GM12874 (cell line): ENCODE results near the gene LRIG2.

Experiments used
- TF ChIP-seq, protein P1 (sequence below): IDR thresholded peaks from 2 replicates; pipeline ENCODE4 v1.5.1; 2011; ENCODE audit warnings: low read depth, mild to moderate bottlenecking, control low read depth, low read length, moderate library complexity; ENCODE audit not compliant: insufficient read depth

Gene LRIG2

DNA sequence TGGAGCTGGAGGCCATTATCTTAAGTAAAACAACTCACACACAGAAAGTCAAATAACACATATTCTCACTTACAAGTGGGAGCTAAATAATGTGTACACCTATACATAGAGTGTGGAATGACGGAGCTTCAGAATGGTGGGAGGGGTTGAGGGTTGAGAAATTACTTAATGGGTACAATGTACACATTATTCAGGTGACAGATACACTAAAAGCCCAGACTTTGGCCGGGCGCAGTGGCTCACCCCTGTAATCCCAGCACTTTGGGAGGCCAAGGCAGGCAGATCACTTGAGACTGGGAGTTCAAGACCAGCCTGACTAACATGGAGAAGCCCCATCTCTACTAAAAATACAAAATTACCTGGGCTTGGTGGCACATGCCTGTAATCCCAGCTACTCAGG lies 24.9 kb upstream of the LRIG2 start:
- TF ChIP-seq, protein P1, sequence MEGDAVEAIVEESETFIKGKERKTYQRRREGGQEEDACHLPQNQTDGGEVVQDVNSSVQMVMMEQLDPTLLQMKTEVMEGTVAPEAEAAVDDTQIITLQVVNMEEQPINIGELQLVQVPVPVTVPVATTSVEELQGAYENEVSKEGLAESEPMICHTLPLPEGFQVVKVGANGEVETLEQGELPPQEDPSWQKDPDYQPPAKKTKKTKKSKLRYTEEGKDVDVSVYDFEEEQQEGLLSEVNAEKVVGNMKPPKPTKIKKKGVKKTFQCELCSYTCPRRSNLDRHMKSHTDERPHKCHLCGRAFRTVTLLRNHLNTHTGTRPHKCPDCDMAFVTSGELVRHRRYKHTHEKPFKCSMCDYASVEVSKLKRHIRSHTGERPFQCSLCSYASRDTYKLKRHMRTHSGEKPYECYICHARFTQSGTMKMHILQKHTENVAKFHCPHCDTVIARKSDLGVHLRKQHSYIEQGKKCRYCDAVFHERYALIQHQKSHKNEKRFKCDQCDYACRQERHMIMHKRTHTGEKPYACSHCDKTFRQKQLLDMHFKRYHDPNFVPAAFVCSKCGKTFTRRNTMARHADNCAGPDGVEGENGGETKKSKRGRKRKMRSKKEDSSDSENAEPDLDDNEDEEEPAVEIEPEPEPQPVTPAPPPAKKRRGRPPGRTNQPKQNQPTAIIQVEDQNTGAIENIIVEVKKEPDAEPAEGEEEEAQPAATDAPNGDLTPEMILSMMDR: no peak

DNA sequence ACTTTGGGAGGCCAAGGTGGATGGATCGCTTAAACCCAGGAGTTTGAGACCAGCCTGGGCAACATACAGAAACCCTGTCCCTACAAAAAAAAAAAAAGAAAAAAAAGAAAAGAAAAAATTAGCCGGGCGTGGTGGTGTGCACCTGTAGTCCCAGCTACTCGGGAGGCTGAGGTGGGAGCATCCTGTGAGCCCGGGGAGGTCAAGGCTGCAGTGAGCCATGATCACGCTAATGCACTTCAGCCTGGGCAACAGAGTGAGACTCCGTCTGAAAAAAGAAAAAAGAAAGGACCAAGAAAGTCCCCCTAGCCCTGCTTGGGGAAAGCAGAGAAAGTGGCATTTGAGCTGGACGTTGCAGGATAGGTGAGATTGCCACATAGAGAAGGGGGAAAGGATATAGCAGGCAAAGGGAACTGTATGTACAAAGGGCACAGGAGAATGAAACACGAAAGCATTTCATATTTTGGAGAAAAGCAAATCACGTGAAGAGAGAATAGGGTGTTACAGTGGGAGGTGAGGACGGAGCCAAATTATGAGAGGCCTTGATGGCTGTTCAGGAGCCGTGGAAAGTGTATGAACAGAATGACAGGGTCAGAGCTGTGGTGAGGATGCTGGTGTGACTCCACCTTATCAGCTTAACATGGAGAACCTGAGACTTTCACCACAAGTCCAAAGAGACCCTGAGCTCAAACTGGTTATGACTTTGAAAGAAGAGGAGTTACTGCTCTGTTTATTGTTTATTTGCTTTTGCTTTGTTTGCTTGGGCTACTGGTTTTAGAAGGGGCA lies 19.5 kb upstream of the LRIG2 start:
- TF ChIP-seq, protein P1: no peak

DNA sequence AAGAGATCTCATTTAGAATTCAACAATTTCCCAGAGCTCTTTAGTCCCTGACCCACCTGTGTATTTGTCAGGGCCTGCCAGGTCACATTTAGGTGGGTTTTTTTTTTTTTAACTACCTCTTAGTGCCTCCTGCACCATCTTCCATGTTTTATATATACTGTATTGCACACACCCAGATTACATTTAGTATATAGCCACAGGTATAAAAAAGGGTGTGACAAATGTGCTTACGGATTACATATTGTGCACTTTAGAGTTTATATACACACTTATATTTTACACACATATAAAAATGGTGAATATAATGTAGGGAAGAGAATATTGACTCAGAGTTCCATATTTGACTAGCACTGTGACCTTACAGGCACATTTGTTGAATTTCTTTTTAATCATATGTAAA lies 17.4 kb upstream of the LRIG2 start:
- TF ChIP-seq, protein P1: no peak

DNA sequence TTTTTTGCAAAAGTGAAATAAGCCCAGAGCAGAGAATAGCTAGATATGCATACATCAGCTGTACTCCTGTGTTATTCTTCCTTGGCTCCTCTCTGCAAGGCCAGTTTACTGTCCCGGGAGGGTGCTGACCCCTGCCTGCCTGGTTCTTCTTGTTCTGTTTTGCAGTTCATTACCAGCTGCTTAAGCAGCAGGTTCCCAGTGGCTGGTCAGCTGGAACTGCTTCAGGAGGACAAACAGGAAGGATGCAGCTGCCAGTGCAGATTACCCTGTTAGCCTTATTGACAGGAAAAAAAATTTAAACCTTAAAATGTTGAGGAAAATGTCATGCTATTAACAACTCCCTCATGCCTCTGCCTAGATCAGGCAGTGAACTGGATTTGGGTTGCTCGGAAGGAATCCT lies 16.0 kb upstream of the LRIG2 start:
- TF ChIP-seq, protein P1: no peak

DNA sequence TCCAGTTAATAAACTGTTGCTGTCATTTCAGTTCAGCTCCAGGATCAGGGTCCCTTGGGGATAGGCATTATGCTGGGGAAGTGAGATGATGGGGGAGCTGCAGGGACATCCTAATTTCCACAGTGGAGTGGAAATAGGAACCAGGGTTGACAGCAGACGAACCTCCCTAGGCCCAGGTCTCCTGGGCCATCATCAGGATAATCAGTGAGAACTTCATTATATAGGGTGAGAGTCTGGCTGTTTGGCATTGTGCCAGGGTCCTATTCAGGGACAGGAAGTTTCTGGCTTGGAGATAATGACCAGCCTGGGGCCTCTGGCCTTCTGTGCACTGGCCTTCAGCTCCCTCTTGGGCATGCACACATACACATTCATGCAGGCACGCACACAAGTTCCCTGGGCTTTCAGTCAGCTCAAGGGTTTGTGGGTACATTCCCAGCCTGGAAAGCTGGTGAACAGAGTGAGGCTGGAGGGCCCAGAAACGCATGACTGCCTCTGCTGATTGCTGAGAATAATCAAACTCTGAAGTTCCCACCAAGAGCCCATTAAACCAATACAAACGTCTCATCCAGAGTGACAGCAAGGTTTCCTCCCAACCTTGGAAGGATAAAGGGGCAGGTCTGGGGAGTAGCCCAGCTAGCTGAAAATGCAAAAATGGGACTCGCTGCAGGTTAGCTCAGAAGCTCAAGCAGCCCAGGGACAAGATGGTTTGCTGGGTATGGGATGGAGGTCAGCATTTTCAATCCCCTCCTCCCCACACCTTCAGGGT lies 13.9 kb upstream of the LRIG2 start:
- TF ChIP-seq, protein P1: no peak

DNA sequence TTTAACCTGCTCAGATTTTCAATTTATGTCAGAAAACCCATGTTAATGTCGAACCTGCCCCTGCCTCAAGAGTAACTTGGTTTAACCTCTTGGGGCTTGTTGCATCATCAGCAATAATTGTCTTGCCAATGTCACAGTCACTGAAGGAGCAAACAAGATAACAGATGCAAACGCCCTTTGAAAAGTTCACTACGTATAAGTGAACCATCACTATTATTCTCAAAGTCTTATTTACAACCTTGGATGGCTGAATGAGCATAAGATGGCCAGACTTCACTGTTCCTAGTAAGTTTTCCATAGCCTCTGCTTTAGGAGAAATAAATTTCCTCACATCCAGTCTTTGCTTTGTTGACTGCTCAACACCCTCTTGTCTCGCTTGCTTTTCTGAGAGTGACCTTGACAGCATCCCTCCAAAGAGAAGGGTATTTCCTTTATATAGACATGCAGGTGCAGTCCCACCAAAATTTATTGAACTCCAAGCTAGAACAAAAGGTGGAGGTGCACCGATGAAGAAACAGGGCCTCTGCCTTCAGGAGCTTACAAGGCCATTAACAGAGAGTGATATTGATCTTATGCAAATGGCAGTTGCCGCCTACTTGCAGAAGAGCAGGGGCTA lies 749 bp upstream of the LRIG2 start:
- TF ChIP-seq, protein P1: no peak

DNA sequence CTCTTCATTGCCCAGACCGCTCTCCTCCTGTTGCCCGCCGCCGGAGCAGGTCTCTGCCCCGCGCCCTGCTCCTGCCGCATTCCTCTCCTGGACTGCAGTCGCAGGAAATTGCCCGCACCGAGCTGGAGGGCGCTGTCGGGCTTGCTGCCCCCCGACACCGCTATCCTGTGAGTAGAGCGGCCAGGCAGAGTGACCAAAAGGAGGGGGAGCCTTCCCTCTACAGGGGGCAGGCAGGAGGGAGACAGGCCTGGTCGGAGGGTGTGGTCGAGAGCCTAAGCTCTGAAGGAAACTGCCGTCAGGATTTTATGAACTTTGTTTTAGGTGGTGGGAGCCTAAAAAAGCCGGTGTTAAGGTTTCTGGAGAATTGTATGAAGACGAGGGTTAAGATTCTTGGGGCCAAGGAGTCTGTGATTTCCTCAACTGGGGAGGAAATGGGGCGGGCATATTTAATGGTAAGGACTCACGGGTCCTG lies 517 bp downstream of the LRIG2 start:
- TF ChIP-seq, protein P1: peak; percentile 42
